Measurements from ENCODE around the gene ABCC2.

DNA sequence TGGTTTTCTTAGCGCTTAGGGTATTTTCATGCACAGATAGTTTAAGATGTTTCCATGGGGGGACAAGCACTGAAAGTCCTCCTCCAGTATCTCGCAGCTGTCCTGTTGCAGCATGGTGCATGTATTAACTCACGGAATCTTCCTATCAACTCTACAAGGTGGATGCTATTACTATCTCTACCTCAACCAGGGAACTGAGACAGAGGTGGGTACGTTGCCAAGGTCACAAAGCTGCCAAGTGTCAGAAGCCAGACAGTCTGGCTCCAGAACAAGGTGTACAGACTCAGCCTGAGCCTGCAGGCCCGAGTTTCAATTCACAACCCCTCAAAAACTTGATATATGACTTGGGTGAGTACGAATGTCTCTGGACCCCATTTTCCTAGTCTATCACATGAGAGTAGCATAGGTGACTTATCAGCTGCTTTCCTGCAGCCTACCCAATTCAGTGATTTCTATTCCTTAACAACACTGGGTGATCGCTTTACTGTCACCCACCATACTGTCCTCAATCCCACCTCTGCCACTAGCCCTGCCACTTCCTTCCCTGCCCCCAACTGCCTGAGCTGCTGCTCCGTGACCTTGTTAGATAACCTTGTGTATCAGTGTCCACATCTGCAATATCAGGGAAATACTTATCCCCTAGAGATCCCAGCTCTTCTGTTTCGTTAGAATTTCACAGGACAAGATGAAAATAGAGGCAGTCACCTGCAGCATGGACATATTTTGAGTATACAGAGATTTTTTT, 92.1 kb downstream of the ABCC2 start:
- TF ChIP-seq ZNF274 (IDR thresholded peaks at IDR 0.05; ENCODE audit: low read depth, low read length) (no peak), YY1 (IDR thresholded peaks at IDR 0.05; ENCODE audit: insufficient read depth, insufficient read length) (no peak), SUZ12 (IDR thresholded peaks at IDR 0.05; ENCODE audit: extremely low read depth, insufficient read depth, insufficient read length) (no peak)

Measured in NT2/D1 (cell line).